ENCODE results near the gene RIPK1.

Gene RIPK1

DNA sequence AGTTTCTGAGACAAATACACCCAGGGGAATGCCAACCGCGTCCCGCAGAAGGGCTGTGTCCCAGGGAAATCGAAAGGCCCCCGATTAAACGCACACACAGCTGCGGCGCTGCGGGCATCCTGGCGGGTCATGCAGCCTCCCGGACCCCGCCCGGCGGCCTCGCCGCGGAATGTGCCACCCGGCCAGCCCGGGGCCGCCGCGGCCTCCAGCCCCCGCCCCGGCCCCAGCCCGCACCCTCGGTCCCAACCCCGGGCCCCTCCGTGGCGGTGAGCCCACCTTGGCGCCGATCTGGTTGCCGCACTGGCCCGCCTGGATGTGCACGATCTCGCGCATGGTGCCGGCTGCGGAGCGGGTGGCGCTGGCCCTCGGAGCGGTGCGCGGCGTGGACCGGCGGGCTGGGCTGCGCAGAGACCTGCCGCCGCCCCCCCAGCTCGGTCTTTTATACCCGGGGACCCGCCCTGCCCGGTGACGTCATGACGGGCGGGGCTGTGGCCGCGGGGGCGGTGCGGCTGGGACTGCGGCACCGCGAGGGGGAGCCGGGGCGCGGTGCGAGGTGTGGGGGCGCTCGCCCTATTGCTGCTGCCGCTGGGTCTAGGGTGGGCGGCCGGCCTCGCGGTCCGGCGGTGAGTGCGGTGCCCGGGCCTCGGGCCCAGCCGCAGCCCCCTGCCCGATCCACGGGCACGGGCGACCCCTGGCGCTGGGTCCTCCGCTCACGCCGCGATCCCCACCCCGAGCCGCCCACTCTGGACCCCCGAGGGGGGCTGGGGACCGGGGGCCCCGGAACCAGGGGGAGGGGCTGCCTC lies 89.0 kb downstream of the RIPK1 start, which contains the start of gene TUBB2A:
Gene TUBB2A (minus strand): TSS at position 414 of the 803 bp plus-strand sequence. CDS start 81 bp downstream, at position 333.
- Histone ChIP-seq H3K9ac (no peak within 1 kb of the TSS), H3K4me1 (no peaks in the 10 kb centered on the region), H3K36me3 (ENCODE audit: control insufficient read depth, insufficient read depth, low read length) (no peaks in the 10 kb centered on the region), H3K4me3 (ENCODE audit: low read depth, low read length) (peak within 1 kb of the TSS; percentile 68), H3K27ac (peak within 1 kb of the TSS; percentile 56), H3K9me3 (ENCODE audit: control insufficient read depth, low read length) (no peaks in the 10 kb centered on the region), H2AFZ (peak within 1 kb of the TSS; percentile 97), H3K27me3 (ENCODE audit: control insufficient read depth, insufficient read depth, low read length) (no peaks in the 10 kb centered on the region), H3K79me2 (no peaks in the 10 kb centered on the region), H3K4me2 (ENCODE audit: low read length) (peak within 1 kb of the TSS; percentile 89)
- TF ChIP-seq, protein P1, sequence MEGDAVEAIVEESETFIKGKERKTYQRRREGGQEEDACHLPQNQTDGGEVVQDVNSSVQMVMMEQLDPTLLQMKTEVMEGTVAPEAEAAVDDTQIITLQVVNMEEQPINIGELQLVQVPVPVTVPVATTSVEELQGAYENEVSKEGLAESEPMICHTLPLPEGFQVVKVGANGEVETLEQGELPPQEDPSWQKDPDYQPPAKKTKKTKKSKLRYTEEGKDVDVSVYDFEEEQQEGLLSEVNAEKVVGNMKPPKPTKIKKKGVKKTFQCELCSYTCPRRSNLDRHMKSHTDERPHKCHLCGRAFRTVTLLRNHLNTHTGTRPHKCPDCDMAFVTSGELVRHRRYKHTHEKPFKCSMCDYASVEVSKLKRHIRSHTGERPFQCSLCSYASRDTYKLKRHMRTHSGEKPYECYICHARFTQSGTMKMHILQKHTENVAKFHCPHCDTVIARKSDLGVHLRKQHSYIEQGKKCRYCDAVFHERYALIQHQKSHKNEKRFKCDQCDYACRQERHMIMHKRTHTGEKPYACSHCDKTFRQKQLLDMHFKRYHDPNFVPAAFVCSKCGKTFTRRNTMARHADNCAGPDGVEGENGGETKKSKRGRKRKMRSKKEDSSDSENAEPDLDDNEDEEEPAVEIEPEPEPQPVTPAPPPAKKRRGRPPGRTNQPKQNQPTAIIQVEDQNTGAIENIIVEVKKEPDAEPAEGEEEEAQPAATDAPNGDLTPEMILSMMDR (IDR thresholded peaks at IDR 0.05) = peak; percentile 47

GRCh38 chr6:3159805-3160781 lies 91.8 kb downstream of the RIPK1 start:
- TF ChIP-seq, protein P1 (IDR thresholded peaks at IDR 0.05) = no peak
- Histone ChIP-seq H2AFZ (no peak overlapping the region), H3K27ac (no peak overlapping the region), H3K9ac (no peak overlapping the region), H3K36me3 (ENCODE audit: control insufficient read depth, insufficient read depth, low read length) (no peaks in the 10 kb centered on the region), H3K4me1 (no peaks in the 10 kb centered on the region), H3K9me3 (ENCODE audit: control insufficient read depth, low read length) (no peaks in the 10 kb centered on the region), H3K4me2 (ENCODE audit: low read length) (no peak overlapping the region), H3K27me3 (ENCODE audit: control insufficient read depth, insufficient read depth, low read length) (no peaks in the 10 kb centered on the region), H3K4me3 (ENCODE audit: low read depth, low read length) (no peak overlapping the region), H3K79me2 (no peaks in the 10 kb centered on the region)

DNA sequence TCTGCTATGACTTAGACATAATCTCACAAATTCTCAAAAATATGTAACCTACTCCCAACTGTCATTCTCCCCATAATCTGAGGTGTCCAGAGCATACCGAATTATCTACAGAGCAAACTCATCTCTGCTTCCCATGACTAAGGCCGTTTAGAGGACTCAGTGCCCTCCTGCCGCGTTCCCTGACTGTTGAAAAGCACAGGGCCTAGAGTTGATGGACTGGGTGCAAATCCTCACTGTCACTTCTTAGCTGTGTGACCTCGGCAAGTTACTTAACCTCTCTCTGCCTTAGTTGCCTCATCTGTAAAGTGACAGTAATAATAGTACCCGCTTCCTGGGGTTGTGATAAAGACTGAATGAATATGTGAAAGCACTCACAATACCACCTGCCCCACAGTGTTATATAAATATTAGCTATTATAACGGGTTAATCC lies 93.8 kb downstream of the RIPK1 start:
- Histone ChIP-seq H3K27ac (no peak overlapping the region), H3K36me3 (ENCODE audit: control insufficient read depth, insufficient read depth, low read length) (no peaks in the 10 kb centered on the region), H3K4me1 (no peaks in the 10 kb centered on the region), H3K4me2 (ENCODE audit: low read length) (no peak overlapping the region), H3K9me3 (ENCODE audit: control insufficient read depth, low read length) (no peaks in the 10 kb centered on the region), H3K27me3 (ENCODE audit: control insufficient read depth, insufficient read depth, low read length) (no peaks in the 10 kb centered on the region), H3K79me2 (no peaks in the 10 kb centered on the region), H3K4me3 (ENCODE audit: low read depth, low read length) (no peak overlapping the region), H3K9ac (no peak overlapping the region), H2AFZ (no peak overlapping the region)
- TF ChIP-seq, protein P1 (IDR thresholded peaks at IDR 0.05) = no peak

DNA sequence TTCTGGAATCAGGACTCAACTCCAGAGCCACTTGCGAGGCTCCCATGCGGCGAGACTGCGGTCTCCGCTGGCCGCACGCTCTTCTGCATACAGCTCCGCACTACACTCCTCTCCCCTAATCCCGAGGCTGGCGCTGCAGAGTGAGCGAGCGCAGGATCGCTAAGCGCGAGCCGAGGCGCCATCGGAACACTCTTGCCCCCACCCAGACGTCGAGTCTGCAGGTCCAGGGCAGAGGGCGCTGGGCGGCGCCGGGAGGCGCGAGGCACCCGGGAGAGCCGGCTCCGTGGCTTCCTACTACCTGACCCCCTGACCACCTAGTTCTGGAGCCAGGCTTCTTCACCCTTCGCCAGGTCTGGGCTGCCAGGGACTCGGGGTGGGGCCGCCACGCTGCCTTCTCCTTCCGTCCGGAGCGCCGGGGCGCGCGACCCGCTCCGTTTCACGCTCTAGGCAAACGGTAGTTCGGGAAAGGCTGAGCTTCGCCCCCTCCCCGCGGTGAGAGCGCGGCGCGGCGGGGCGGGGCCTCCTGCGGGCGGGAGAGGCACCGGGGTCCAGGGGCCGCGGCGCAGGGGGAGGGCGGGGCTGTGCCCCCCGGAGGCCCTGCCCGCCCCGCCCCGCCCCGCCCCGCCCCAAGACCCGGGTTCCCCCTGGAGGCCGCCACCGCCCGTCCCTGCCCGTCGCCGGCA lies 94.4 kb downstream of the RIPK1 start:
- Histone ChIP-seq H3K4me2 (ENCODE audit: low read length) (peak overlapping the region; percentile 98), H3K36me3 (ENCODE audit: control insufficient read depth, insufficient read depth, low read length) (no peaks in the 10 kb centered on the region), H2AFZ (peak overlapping the region; percentile 86), H3K4me1 (no peaks in the 10 kb centered on the region), H3K27ac (peak overlapping the region; percentile 46), H3K4me3 (ENCODE audit: low read depth, low read length) (peak overlapping the region; percentile 66), H3K9me3 (ENCODE audit: control insufficient read depth, low read length) (no peaks in the 10 kb centered on the region), H3K79me2 (no peaks in the 10 kb centered on the region), H3K27me3 (ENCODE audit: control insufficient read depth, insufficient read depth, low read length) (no peaks in the 10 kb centered on the region), H3K9ac (no peak overlapping the region)
- TF ChIP-seq, protein P1 (IDR thresholded peaks at IDR 0.05) = no peak

All from parathyroid adenoma (tissue), 2 donors.